Suppressor macrophage (primary cell): ENCODE measurements around the gene RGS9.
"Not testable (repeated sequence)": the region's sequence is repeated elsewhere in the genome, so short reads cannot be mapped to it uniquely, and the experiment has no call there.

ENCODE experiments used
- DNase-seq, 4 experiments: peaks; one replicate each; pipeline ENCODE4 v3.0.0-alpha.2; 2020 to 2022
- total RNA-seq, 17 experiments: gene quantifications; one replicate each; lab custom pipeline; 2026; ENCODE audit warnings: mixed read lengths in 6 of 17, inconsistent platforms in 3 of 17; lab: John Stamatoyannopoulos, UW

The RGS9 gene
- total RNA-seq: 0.35 to 4.1 (median 0.67) reads per million in 17 experiments

GRCh38 chr17:65137021-65137939, at the start of gene RGS9:
Gene RGS9, plus strand, starts transcription at chr17:65137370. Its CDS starts 171 bp downstream, at chr17:65137541.
- DNase-seq: peak; percentile 74 to 91 (median 80)

- no peak for DNase-seq
Measured at GRCh38 chr17:65088621-65089360, 48.4 kb upstream of the RGS9 start.

- no peak for DNase-seq
Measured at GRCh38 chr17:65092262-65092661, 44.9 kb upstream of the RGS9 start.

GRCh38 chr17:65092721-65093356, 44.3 kb upstream of the RGS9 start:
- not testable (repeated sequence) for DNase-seq

- no peak for DNase-seq
Measured at GRCh38 chr17:65093930-65094329, 43.2 kb upstream of the RGS9 start.

GRCh38 chr17:65095465-65095864, 41.7 kb upstream of the RGS9 start:
- DNase-seq: no peak

GRCh38 chr17:65096382-65096781, 40.8 kb upstream of the RGS9 start:
- not testable (repeated sequence) for DNase-seq

GRCh38 chr17:65097110-65097509, 40.1 kb upstream of the RGS9 start:
- DNase-seq: no peak

- DNase-seq: no peak
Measured at GRCh38 chr17:65099475-65099874, 37.7 kb upstream of the RGS9 start.

- DNase-seq: peak; percentile 70 to 81 (median 77)
Measured at GRCh38 chr17:65099941-65100315, 37.2 kb upstream of the RGS9 start.

GRCh38 chr17:65100316-65101140, 36.6 kb upstream of the RGS9 start:
- peak; percentile 83 to 93 (median 88) for DNase-seq

GRCh38 chr17:65101371-65101770, 35.8 kb upstream of the RGS9 start:
- no peak for DNase-seq

- no peak for DNase-seq
Measured at GRCh38 chr17:65102235-65102634, 34.9 kb upstream of the RGS9 start.

GRCh38 chr17:65102788-65103187, 34.4 kb upstream of the RGS9 start:
- no peak for DNase-seq

- no peak for DNase-seq
Measured at GRCh38 chr17:65103431-65103830, 33.7 kb upstream of the RGS9 start.

- no peak for DNase-seq
Measured at GRCh38 chr17:65103896-65104295, 33.3 kb upstream of the RGS9 start.

- no peak for DNase-seq
Measured at GRCh38 chr17:65104541-65104940, 32.6 kb upstream of the RGS9 start.

- no peak for DNase-seq
Measured at GRCh38 chr17:65104973-65105372, 32.2 kb upstream of the RGS9 start.

- DNase-seq: no peak
Measured at GRCh38 chr17:65108152-65108551, 29.0 kb upstream of the RGS9 start.

GRCh38 chr17:65109543-65109942, 27.6 kb upstream of the RGS9 start:
- DNase-seq: no peak

- DNase-seq: no peak
Measured at GRCh38 chr17:65109990-65110680, 27.0 kb upstream of the RGS9 start.

GRCh38 chr17:65115839-65116238, 21.3 kb upstream of the RGS9 start:
- DNase-seq: no peak
